Prostate gland (tissue), 2 donors: ENCODE results near the gene OR11G2.
"Not testable (repeated sequence)": the region's sequence is repeated elsewhere in the genome, so short reads cannot be mapped to it uniquely, and the experiment has no call there.

Source experiments
- CTCF ChIP-seq, 4 experiments: fragments of 200-600 bp in 2 of 4; fragments of 450-650 bp in 2 of 4; sonication (generic) in 2 of 4; IDR thresholded peaks; 1 replicate in 3 of 4; 2 replicates in 1 of 4; pipeline ENCODE4 v1.5.1; 2016 to 2019; ENCODE audit warnings: antibody characterized with exemption in 4 of 4, mild to moderate bottlenecking in 2 of 4, moderate library complexity in 2 of 4
- POLR2A ChIP-seq: fragments of 450-650 bp; IDR thresholded peaks from one replicate; pipeline ENCODE4 v1.6.1; 2016; ENCODE audit warnings: antibody characterized with exemption, mild to moderate bottlenecking
- POLR2AphosphoS5 ChIP-seq: sonication (generic); formaldehyde crosslinking; IDR thresholded peaks from one replicate; pipeline ENCODE4 v1.6.1; 2017; ENCODE audit warnings: antibody characterized with exemption

GRCh38 chr14:20169852-20170251 lies 20.8 kb upstream of the OR11G2 start:
- TF ChIP-seq POLR2A; CTCF (IDR thresholded peaks at IDR 0.05); POLR2AphosphoS5: not testable (repeated sequence)
